Skeletal muscle satellite cell (primary cell): ENCODE measurements around the gene CFAP92.

ENCODE experiments used
- H3K27me3 ChIP-seq: 2 replicates; pipeline ENCODE4 v1.7.0; 2013; ENCODE audit warnings: low read length; ENCODE audit not compliant: control insufficient read depth, insufficient read depth
- H3K36me3 ChIP-seq: 2 replicates; pipeline ENCODE4 v1.7.0; 2013; ENCODE audit warnings: mild to moderate bottlenecking, control low read depth, low read length; ENCODE audit not compliant: insufficient read depth
- H3K4me1 ChIP-seq: 2 replicates; pipeline ENCODE4 v1.7.0; 2013; ENCODE audit warnings: low read length; ENCODE audit not compliant: control insufficient read depth, insufficient read depth
- H3K4me2 ChIP-seq: 2 replicates; pipeline ENCODE4 v1.7.0; 2013; ENCODE audit warnings: mild to moderate bottlenecking, low read length
- H3K4me3 ChIP-seq: 2 replicates; pipeline ENCODE4 v1.7.0; 2013; ENCODE audit warnings: low read length
- H3K9ac ChIP-seq: 2 replicates; pipeline ENCODE4 v1.7.0; 2013; ENCODE audit warnings: mild to moderate bottlenecking, low read depth, low read length, moderate library complexity
- H3K9me3 ChIP-seq: replicated peaks from 2 replicates; pipeline ENCODE4 v1.7.0; 2013; ENCODE audit warnings: mild to moderate bottlenecking, control low read depth, low read length

The CFAP92 gene

DNA sequence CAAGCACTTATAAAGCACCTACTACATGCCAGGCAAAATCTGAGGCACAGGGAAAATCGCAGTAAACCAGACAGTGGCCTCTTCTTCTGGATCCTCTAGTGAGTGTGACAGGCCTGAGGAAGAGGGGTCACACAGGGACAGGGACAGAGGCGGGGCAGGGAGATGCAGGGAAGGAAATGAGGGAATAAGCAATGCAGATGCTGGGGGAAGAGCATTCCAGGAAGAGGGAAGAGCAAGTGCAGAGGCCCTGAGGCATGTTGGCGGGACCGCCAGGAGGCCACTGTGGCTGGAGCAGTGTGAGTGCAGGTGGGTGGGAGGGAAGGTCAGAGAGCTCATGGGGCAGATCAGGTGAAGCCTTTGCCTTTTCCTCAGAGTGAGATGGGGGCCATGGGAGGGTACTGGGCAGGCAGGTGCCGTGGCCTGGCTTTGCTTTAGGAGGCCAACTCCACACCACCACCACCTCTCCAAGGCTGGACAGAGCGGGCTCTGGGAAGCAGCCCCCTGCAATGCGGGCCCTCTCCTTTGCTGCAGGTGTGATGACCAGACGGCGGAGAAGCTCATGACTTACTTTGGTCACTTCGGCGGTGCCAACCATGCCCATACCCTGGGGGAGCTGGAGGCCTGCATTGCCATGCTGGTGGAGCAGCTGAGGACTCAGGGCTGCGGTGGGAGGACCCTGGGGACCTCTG is 39.9 kb upstream of the CFAP92 start:
- Histone ChIP-seq H3K27me3 (peaks cover 40% of the 10 kb centered on the region), H3K9me3 (no peaks in the 10 kb centered on the region)

DNA sequence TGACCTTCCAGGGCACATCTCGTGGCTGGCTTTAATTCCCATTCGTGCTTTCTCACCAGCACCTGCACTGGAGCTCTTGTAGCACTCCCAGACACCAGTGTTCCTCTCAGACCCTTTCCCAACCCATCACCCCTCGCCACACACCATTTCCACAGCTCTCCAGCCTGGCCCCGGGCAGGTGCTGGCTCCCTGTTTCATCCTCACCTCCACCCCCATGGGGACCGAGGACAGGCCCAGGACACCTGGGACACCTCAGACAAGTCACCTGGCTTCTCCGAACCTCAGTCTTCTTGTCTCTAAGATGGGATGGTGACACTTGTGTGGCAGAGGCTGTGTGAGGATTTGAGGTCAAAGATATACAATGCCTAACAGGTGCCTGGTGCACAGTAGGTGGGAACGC is 39.3 kb upstream of the CFAP92 start:
- Histone ChIP-seq H3K4me2 (no peak overlapping the region), H3K4me3 (no peak overlapping the region), H3K36me3 (no peaks in the 10 kb centered on the region), H3K27me3 (peaks cover 37% of the 10 kb centered on the region), H3K4me1 (no peaks in the 10 kb centered on the region), H3K9ac (no peak overlapping the region), H3K9me3 (no peaks in the 10 kb centered on the region)

More for the DNA sequence above, 39.9 kb upstream of the CFAP92 start:
- H3K9ac ChIP-seq = no peak overlapping the region
- no peak overlapping the region for H3K4me2 ChIP-seq
- no peaks in the 10 kb centered on the region for H3K4me1 ChIP-seq
- H3K4me3 ChIP-seq = no peak overlapping the region
- H3K36me3 ChIP-seq = no peaks in the 10 kb centered on the region

DNA sequence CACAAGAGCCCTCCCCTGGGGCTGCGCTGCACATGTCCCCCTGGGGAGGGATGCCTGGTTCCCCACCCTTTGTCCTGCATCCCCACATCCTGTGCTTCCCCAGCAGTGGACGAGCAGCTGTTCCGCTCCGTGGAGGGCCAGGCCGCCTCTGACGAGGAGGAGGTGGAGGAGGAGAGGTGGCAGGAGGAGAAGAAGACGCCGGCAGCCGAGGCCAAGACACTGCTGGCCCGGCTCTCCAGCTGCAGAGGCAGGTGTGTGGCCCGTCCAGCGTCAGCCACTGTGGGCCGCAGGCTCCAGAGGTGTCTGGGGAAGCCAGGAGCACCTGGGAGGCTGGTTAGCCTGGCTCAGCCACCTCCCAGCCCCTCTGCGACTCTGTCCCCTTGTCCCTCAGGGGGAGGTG is 38.8 kb upstream of the CFAP92 start:
- H3K4me2 ChIP-seq = no peak overlapping the region
- H3K9me3 ChIP-seq = no peaks in the 10 kb centered on the region
- no peaks in the 10 kb centered on the region for H3K36me3 ChIP-seq
- no peak overlapping the region for H3K4me3 ChIP-seq
- H3K27me3 ChIP-seq = peaks cover 34% of the 10 kb centered on the region
- no peak overlapping the region for H3K9ac ChIP-seq
- no peaks in the 10 kb centered on the region for H3K4me1 ChIP-seq

GRCh38 chr3:129031476-129032215 is 37.8 kb upstream of the CFAP92 start:
- Histone ChIP-seq H3K4me1 (peaks cover 4% of the 10 kb centered on the region), H3K9ac (no peak overlapping the region), H3K4me3 (no peak overlapping the region), H3K4me2 (no peak overlapping the region), H3K36me3 (no peaks in the 10 kb centered on the region), H3K9me3 (no peaks in the 10 kb centered on the region), H3K27me3 (peaks cover 36% of the 10 kb centered on the region)

DNA sequence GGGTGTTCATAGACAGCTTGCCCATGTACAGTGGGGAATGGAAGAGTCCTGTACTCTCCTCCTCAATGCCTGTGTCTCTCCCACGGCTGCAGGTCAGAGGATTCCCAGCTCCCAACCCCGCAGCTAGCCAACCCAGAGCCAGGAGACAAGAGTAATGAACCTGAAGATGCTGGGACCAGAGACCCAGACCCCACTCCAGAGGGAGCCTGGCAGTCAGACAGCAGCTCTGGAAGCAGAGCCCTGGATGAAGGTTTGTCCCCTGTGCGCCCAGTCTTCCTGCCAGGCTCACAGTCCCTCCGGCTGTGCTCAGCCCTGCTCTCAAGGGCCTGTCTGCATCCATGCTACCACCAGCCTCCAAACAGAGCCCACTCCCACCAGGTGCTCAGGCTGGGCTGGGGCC is 36.7 kb upstream of the CFAP92 start:
- Histone ChIP-seq H3K9me3 (no peaks in the 10 kb centered on the region), H3K4me1 (peaks cover 4% of the 10 kb centered on the region), H3K27me3 (peaks cover 40% of the 10 kb centered on the region)

GRCh38 chr3:129028866-129029265 is 35.0 kb upstream of the CFAP92 start:
- H3K4me3 ChIP-seq = no peak overlapping the region
- H3K36me3 ChIP-seq = no peaks in the 10 kb centered on the region
- no peak overlapping the region for H3K4me2 ChIP-seq

More for the DNA sequence above, 36.7 kb upstream of the CFAP92 start:
- Histone ChIP-seq H3K4me2 (no peak overlapping the region), H3K4me3 (no peak overlapping the region), H3K36me3 (no peaks in the 10 kb centered on the region), H3K9ac (no peak overlapping the region)

DNA sequence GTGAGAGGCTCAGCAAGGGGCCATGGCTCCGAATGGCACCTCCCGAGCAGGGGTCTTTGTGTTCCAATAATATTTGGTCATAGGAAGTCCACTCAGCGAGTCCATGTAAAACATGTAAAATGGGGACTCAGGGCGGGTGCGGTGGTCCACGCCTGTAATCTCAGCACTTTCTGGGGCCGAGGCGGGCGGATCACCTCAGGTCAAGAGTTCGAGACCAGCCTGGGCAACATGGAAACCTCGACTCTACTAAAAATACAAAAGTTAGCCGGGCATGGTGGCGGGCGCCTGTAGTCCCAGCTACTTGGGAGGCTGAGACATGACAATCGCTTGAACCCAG is 33.6 kb upstream of the CFAP92 start:
- Histone ChIP-seq H3K4me1 (peaks cover 4% of the 10 kb centered on the region), H3K4me3 (peak overlapping the region; percentile 55), H3K9ac (no peak overlapping the region), H3K36me3 (no peaks in the 10 kb centered on the region), H3K4me2 (peak overlapping the region; percentile 61), H3K9me3 (no peaks in the 10 kb centered on the region), H3K27me3 (peaks cover 46% of the 10 kb centered on the region)

More at GRCh38 chr3:129028866-129029265, 35.0 kb upstream of the CFAP92 start:
- Histone ChIP-seq H3K9me3 (no peaks in the 10 kb centered on the region), H3K9ac (no peak overlapping the region), H3K4me1 (peaks cover 4% of the 10 kb centered on the region), H3K27me3 (peaks cover 46% of the 10 kb centered on the region)

DNA sequence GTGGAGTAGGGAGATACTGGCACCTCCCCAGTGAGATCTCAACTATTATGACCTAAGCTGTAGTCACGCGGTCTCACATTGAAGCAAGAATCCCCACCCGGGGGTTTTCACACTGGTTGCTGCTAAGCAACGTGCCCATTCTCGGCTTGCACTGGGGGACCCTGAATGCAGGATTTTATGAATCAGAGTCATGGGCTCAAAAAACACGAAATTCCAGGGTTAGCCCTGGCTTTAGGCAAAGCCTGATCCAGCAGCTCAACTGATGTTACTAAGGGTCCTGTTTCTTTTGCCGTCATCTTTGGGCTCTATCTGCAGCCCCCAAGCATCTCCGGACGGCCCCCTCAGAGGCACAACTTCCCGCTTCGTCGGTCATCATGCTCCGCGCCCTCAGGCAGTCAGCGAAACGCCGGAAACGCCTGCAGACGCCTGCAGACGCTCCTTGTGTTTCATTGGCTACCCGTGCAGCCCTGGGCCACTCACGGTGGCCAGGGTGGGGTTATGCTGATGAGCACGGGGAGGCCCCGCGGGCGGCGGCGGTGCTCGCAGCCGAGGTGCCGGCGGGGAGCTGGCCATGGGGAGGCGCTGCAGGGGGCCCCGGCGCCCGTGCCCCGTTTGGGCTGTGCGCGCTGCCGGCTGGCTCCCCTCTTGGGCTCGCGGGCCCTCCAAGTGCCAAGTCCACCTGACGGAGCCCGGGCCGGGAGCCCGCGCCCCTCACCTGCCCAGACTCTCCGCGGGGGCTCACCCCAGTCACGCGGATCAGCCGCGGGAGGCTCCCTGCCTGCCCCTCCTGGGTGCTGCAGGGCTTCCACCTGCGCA is 33.1 kb upstream of the CFAP92 start:
- Histone ChIP-seq H3K4me2 (peak overlapping the region; percentile 61), H3K4me3 (peak overlapping the region; percentile 55), H3K4me1 (peaks cover 4% of the 10 kb centered on the region), H3K36me3 (no peaks in the 10 kb centered on the region), H3K9ac (no peak overlapping the region), H3K9me3 (no peaks in the 10 kb centered on the region), H3K27me3 (peaks cover 50% of the 10 kb centered on the region)

DNA sequence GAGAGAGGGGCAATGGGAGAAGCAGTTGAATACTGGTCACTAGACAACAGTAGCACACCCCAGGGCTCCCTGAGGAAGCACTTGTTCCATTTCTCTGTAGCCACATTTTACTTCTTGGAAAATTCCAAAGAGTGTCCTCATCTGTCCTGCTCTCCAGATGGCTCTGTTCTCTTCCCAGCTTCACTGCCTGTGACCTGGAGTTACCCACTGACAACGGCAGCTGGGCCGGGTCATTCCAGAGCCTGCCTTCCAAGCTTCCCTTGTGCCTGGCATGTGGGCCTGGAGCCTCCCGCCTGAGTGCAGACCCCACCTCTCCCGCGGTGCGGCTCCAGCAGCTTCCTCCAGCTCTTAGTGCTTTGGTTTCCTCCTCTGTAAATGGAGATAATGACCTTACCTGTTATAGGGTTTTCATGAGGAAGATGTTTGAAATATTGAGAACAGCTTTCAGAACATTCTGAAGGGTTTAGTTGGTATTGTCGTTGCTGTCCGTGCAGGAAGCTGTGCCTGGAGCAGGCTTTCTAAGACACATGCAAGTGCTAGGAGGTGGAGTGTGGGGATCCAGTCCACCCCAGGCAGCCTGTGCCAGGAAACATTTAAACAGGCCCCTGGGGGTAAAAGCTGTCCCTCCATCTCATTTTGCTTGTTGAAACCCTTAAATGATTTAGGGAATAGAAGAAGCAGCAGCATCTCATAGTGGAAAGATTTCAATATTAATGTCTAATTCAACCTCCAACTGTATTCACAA is 32.0 kb upstream of the CFAP92 start:
- peaks cover 61% of the 10 kb centered on the region for H3K27me3 ChIP-seq
- peaks cover 4% of the 10 kb centered on the region for H3K4me1 ChIP-seq
- H3K9ac ChIP-seq = no peak overlapping the region
- no peaks in the 10 kb centered on the region for H3K36me3 ChIP-seq
- H3K4me2 ChIP-seq = no peak overlapping the region
- H3K4me3 ChIP-seq = no peak overlapping the region
- H3K9me3 ChIP-seq = no peaks in the 10 kb centered on the region

GRCh38 chr3:129025108-129025507 is 31.2 kb upstream of the CFAP92 start:
- H3K4me2 ChIP-seq = no peak overlapping the region
- no peak overlapping the region for H3K9ac ChIP-seq
- no peak overlapping the region for H3K4me3 ChIP-seq
- peaks cover 66% of the 10 kb centered on the region for H3K27me3 ChIP-seq
- no peaks in the 10 kb centered on the region for H3K36me3 ChIP-seq
- peaks cover 4% of the 10 kb centered on the region for H3K4me1 ChIP-seq
- H3K9me3 ChIP-seq = no peaks in the 10 kb centered on the region

DNA sequence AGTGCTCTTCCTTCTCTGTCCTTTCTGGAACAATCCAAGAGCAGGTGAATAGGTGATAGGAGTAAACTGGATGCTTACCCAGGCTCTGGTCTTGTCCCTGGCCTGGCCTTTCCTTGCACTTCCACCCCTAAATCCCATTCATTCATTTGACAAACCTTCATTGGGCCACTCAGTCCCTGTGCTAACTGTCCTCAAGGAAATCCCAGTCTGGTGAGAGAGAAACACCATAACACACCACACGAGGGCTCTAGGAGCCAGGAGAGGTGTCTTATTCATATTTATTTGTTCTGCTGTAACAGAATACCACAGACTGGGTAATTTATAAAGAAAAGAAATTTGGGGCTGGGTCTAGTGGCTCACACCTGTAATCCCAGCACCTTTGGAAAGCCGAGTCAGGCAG is 30.0 kb upstream of the CFAP92 start:
- Histone ChIP-seq H3K9me3 (no peaks in the 10 kb centered on the region), H3K36me3 (no peaks in the 10 kb centered on the region), H3K9ac (no peak overlapping the region), H3K27me3 (peaks cover 69% of the 10 kb centered on the region), H3K4me2 (no peak overlapping the region), H3K4me1 (peaks cover 4% of the 10 kb centered on the region), H3K4me3 (no peak overlapping the region)
